ENCODE results near the gene WDR19.

WDR19 gene

GRCh38 chr4:39331191-39331590 is 148.9 kb downstream of the WDR19 start:
- Mint-ChIP-seq H3K27me3 (ENCODE audit: low read depth) (no peaks in the 10 kb centered on the region), H3K4me1 (ENCODE audit: low read depth) (peaks cover 8% of the 10 kb centered on the region), H3K4me3 (no peak overlapping the region), H3K9me3 (no peaks in the 10 kb centered on the region), H3K27ac (no peak overlapping the region), H3K36me3 (ENCODE audit: low read depth) (peaks cover 24% of the 10 kb centered on the region)
